GM12801 (cell line): ENCODE data around the gene BDP1.

Source experiments
- CTCF ChIP-seq: IDR thresholded peaks from one replicate; pipeline ENCODE4 v1.5.1; 2011; ENCODE audit warnings: control low read depth; ENCODE audit not compliant: insufficient read length; ENCODE audit errors: extremely low read depth

Gene BDP1

GRCh38 chr5:71600783-71601182 lies 145.3 kb downstream of the BDP1 start:
- TF ChIP-seq CTCF, result no peak

- no peak for TF ChIP-seq CTCF
Measured at GRCh38 chr5:71601222-71602026, 146.0 kb downstream of the BDP1 start.

GRCh38 chr5:71615809-71616208 lies 160.4 kb downstream of the BDP1 start:
- no peak for TF ChIP-seq CTCF
